GM12874 (cell line): ENCODE data around the gene NUDT17.

Experiments used
- CTCF ChIP-seq: IDR thresholded peaks from 2 replicates; pipeline ENCODE4 v1.5.1; 2011; ENCODE audit warnings: low read depth, mild to moderate bottlenecking, control low read depth, low read length, moderate library complexity; ENCODE audit not compliant: insufficient read depth

The NUDT17 gene

GRCh38 chr1:145887631-145888030, 42.2 kb downstream of the NUDT17 start:
- TF ChIP-seq CTCF, result no peak

- no peak for TF ChIP-seq CTCF
Measured at GRCh38 chr1:145889722-145890121, 44.3 kb downstream of the NUDT17 start.

- TF ChIP-seq CTCF, result no peak
Measured at GRCh38 chr1:145891143-145891542, 45.7 kb downstream of the NUDT17 start.

- peak; percentile 84 for TF ChIP-seq CTCF
Measured at GRCh38 chr1:145891587-145892485, 46.4 kb downstream of the NUDT17 start.

GRCh38 chr1:145892486-145893087, 47.2 kb downstream of the NUDT17 start:
- TF ChIP-seq CTCF, result no peak

- TF ChIP-seq CTCF, result no peak
Measured at GRCh38 chr1:145893306-145894055, 48.1 kb downstream of the NUDT17 start.

- TF ChIP-seq CTCF, result no peak
Measured at GRCh38 chr1:145895471-145895870, 50.0 kb downstream of the NUDT17 start.
